ENCODE measurements around the gene GRM3.
"Not testable (repeated sequence)": the region's sequence is repeated elsewhere in the genome, so short reads cannot be mapped to it uniquely, and the experiment has no call there.

GRM3 gene

DNA sequence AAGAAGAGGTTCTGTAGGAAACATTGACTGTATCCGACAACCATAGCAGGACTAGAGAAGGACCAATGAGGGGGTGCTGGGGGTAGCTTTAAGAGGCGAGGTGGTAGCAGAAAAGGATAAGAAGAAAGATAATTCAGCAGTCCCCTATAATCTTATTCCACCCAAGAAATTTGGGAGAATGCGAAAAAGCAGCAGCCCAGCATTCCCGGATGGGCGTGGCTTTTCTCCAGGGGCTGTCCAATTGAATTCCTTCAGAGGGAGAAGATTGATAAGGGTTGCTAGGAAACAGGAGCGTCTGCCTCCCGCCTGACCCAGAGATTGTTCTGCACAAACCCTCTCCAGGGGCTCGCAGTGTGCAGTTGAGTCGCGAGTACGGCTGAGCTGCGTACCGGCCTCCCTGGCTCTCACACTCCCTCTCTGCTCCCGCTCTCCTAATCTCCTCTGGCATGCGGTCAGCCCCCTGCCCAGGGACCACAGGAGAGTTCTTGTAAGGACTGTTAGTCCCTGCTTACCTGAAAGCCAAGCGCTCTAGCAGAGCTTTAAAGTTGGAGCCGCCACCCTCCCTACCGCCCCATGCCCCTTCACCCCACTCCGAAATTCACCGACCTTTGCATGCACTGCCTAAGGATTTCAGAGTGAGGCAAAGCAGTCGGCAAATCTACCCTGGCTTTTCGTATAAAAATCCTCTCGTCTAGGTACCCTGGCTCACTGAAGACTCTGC, at the start of gene GRM3:
TSS of gene GRM3 (plus strand) at position 349 of the 721 bp plus-strand sequence. CDS start 121,237 bp downstream, outside the sequence.
- no peak for DNase-seq

DNA sequence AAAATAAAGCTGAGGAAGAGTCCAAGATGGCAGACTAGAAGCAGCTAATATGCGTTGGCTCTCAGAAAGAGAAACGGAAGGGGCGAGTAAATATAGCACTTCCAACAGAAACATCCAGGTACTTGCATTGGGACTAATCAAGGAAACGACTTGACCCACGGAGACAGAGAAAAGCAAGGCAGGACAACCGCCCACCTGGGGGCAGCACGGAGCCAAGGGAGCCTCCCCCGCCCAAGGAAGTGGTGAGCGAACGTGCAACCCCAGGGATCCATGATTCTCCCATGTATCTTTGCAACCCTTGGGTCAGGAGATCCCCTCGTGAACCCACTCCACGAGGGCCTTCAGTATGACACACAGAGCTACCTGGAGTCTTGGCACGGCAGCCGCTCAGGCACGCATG, 45.4 kb upstream of the GRM3 start:
- DNase-seq: no peak

DNA sequence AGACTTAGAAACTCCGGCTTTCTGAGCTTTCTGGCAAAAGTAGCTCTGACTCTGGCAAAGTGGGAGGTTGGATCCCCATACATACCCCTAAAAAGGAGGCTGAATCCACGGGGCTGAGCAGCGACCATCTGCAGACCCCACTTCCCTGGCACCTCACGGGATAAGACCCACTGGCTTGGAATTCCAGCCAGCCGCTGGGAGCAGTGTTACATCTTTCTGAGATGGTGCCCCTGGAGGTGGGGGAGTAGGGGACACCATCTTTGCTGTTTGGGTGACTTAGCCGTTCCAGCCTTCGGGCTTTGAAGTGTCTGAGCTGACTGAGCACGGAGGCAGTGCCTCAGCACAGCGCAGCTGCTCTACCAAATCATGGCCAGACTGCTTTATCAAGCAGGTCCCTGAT, 45.0 kb upstream of the GRM3 start:
- DNase-seq: no peak

DNA sequence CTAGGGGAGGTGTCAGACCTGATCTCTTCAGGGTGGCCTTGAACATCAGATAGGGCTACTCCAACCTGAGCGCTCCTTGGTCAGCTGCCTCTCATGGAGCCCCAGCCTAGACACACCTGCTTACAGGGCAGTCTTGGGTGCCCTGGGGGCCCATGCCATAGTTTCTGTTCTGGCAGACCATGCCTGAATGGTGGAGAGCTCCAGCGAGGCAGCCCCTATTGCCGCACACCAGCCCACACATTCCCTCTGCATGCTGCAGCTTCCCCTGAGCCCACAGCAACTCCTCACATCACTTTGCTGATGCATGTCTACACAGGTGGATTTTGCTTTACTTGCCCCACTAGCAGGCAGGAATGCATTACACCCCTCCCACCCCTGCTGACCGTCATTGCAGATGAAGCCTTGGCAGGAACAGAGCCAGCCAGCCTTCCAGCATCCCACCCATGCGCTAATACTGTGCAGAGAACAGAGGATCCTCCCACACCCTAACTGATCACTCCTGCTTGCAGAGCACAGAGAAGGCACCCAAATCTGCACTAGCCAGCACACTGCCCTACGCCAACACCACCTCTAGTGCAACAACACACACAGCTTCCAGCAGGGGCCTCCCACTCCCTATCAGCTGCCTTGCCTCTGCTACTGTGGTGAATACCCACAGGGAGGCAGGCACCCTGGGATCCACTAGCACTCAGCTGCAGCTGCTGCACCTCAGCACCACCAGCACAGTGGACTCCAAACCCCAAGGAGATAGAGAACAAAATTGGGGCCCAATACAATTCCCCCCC, 43.0 kb upstream of the GRM3 start:
- no peak for DNase-seq

DNA sequence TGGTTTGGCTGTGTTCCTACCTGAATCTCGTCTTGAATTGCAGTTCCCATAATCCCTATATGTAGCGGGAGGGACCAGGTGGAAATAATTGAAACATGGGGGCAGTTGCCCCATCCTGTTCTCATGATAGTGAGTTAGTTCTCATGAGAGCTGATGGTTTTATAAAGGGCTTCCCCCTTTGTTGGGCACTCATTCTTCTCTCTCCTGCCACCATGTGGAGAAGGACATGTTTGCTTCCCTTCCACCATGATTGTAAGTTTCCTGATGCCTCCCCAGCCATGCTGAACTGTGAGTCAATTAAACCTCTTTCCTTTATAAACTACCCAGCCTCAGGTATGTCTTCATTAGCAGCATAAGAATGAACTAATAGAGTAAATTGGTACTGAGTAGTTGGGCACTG, 28.0 kb upstream of the GRM3 start:
- not testable (repeated sequence) for DNase-seq

DNA sequence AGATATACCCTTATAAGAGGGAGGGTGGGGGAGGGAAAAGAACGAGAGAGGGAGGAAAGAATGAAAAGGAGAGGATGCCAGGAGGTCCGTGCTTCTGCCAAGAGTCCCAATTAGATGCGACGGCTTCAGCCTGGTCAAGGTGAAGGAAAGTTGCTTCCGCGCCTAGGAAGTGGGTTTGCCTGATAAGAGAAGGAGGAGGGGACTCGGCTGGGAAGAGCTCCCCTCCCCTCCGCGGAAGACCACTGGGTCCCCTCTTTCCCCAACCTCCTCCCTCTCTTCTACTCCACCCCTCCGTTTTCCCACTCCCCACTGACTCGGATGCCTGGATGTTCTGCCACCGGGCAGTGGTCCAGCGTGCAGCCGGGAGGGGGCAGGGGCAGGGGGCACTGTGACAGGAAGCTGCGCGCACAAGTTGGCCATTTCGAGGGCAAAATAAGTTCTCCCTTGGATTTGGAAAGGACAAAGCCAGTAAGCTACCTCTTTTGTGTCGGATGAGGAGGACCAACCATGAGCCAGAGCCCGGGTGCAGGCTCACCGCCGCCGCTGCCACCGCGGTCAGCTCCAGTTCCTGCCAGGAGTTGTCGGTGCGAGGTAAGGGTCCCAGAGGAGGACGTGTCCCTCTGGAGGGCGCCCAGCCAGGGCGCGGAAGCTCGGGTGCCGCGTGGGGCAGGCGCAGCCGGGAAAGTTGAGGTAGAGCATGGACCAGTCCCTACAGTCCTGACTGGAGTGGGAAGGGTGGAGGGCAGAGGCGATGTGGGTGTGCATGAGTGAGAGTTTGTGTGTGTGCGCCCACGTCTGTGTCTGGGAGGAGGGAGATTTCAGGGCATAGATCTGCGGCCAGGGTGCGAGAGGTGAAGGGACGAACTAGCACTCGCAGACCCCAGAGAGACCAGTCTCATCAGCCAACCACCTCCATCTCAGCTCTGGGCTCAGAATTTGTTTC, 844 bp downstream of the GRM3 start:
- no peak for DNase-seq

DNA sequence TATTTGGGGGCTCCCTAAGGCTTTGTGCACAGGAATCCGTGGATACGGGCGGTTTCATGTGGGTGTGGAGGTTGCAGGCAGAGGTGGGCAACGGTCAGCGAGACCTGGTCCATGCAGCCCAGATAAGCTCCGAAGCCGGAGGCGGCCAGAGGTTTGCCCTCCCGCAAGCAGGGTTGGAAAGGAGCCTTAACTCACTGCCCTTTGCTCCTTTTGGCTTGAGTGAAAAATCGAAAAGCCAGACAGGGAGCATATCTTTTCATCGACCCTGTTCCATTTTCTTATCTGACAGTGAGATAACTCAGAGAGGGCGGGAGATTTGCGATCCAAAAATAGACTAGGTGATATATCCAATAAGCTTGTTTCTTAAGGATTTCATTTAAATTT, 1.5 kb downstream of the GRM3 start:
- DNase-seq: no peak

DNA sequence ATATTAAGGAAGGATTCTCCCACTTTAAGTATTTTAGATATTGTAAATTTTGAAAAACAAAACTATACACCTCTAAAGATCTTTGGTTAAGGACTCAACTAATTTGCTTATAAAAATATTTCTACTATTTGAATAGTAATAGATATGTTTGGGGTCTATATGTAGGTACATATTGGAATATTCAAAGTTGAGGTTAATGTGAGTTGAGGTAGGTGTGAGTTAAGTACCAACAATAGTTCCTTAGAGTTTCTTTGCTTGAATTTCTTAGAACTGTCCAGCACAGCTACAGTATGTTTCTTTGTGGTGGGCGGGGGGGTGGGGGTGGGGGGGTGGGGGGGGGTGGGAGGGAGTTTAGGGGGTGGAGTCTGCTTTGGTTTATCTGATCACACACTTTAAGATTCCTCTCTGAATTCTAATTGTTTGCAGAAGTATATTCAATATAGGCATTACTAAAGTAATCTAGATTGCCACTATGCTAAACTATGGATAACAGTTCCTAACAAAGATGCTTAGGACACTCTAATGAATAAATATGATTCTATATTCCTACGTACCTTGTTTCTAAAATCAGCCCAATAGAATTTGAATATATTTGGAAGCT, 2.1 kb downstream of the GRM3 start:
- no peak for DNase-seq

DNA sequence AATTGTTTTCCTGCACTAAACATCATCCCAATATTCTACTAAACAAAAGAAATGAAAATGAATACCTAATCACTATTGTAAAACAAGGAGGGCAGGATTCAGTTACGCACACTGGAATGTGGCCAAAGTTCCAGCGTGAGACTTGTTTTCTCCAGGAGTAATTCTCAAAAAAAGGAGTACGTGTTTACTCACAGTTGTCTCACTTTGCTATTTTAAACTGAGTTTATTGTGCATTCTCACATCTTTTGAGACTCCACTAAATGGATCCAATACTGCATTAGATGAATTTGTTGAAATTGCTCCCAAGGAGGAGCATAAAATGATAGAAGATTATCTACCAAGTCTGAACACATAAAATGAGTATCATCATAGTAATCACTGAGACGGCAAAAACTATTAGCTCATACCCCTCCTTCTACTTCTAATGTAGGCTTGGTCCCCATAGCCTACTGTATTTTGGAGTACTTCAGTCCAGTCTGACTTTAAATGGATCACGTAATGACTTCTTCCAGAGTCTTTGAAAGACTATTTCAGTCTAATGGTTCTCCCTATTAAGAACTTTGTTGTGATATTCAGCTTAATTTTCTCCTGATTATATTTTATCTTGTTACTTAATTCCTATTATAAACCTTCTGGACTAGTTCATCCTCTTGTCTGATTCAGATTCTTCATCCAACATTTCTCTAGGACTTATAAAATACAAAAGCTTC, 3.8 kb downstream of the GRM3 start:
- DNase-seq: no peak

DNA sequence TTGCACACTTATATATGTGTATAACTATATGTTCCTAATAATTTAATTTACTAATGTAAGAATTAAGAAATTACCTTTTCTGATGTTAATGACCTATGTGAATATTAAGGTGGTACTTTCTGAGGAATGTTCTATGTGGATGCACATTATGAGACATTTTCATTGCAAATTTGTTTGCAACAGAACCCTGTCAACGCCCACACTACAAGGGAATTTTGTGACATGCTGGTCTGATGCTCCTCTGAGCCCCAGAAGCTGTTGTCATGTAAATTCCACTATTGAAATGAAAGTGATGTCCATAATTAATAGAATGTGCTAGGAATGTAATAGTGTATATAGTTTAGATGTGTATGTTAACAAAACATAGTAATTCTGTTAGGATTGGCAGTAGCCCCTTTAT, 4.5 kb downstream of the GRM3 start:
- DNase-seq: no peak

DNA sequence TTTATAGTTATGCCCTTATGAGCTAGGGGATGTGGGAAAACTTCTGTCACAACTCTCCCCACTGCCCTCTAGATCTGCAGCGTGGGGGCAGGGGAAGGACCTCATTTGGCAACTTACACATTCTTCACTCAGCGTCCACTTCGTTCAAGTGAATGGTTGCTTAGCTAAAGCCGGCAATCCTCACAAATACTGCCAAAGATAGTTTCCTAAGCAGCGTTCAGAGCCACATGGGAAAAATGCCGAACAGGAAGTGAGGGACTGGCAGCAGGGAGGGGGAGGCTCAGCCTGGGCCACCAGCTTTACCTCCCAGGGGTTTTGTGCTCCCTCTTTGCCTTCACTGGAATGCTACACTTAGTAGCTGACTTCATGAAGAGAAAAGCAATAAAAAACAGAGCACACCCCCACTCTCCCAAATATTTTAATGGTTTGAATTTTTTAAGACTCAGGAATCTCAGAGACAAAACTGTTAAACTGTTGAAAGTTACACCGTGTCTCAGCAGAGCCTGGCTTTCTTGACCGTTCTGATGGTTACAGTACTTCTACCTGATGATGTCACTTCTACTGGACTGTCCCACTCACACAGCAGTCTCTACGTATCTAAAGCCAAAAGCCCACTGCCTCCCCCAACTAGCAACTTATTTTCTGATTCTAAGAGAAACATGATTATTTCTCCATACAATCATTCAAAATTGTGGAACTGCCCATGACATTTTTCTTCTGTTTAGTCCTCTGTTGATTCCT, 10.4 kb downstream of the GRM3 start:
- no peak for DNase-seq

DNA sequence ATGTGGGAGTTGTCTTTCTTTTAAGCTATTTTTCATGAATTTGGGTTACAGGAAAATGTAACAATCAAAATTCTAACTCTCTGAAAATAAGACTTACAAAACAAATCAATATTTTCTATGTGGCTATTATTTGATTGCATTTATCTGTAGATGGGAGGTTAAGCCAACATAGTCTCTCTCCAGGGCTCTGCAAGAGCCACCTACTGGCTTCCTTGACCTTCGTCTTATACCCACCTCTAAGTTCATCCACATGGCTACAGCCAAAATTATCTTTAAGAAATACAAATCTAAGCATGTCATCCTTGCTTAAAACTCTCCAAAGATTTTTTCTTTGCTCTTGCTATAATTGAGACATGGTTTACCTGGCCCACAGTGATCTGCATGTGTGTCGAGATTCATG, 14.2 kb downstream of the GRM3 start:
- no peak for DNase-seq

DNA sequence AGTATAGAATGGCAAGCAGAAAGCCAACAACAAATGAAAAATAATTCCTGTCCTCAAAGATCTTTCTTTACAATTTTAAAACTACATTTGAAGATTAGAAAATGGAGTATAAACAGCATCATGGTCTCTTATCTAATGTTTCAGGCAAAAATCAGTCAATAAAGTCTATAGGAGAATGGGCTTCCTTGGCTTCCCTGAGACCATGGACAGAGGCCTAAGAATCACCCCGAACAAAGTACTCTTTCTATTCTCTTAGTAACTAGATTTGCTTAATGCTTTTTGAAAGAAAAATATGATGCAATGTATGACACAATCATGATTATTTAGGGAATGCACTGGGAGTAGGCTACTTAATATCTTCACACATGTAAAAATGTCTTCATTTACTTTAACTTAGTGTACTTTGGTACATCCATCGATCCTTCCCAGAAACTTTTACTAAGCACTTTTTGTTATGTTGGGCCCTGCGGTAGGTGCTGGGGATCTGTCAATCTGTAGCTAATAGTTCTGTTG, 17.3 kb downstream of the GRM3 start:
- DNase-seq: no peak

DNA sequence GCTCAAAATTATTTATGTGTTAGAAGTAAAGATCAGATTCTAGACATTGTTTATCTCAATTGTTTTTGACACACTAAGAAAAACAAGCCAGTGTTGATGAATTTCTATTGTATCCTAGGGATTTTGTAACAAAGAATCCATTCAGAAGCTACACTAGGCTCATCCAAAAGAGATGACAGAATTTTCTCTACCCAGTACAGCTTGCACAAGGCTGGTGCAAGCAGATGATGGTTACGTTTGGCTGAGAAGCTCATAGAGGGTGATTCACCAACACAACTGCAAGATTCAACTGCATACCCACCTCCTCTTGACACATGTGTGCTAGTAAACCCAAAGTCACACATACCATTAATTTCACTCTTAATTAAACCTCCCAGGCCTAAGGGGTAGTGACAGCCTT, 20.8 kb downstream of the GRM3 start:
- DNase-seq: no peak

DNA sequence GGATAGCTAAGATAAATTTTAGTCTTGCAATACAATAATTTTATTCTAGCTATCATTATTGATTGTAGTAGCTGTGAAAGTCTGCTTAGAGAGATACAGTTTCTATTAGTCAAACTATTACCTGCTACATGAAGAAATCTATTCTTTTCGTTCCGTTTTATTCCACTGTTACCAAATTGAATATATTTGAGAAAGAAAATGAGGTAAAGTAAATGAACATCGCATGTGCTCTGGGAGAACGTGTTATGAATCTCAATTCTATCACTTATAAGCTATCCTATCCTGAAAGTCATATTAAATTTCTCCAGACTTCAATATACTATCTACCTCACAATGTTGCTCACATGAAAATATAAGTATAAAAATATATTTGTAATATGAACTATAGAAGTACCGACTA, 21.3 kb downstream of the GRM3 start:
- no peak for DNase-seq

DNA sequence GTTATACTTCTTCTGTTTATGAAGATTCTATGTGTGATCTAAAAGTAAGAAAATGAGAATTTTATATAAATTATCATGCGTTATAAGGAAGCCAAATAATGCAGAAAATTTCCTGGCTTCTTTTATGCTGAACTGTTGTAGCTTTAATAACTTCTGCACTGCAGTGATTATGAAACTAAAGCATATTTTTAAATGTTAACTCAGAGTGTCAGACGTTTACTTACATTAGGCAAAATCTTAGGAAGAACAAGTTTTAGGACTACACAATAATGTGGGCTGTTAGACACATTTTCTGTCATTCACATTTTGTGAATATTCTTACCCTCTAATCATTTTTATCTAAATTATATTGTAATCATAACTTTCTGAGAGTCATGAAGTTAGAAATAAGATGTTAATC, 22.0 kb downstream of the GRM3 start:
- no peak for DNase-seq

DNA sequence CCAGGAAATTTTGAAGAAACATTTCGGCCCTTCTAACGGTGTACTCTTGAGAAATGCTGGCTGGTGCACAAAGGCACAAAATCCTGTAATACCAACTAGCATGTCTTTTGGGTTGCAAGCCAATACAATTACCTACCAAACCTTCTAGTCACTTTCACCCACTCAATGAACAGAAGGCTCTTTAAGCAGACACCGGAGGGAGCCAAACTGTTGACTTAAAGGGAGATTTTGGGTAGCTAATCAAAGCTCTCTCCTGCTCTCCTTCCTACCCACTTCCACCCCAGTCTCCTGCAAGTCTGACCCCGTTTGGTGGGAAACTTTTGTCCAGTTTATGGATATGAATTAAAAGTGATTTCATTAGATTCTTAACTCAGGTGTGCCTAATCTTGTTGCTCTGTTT, 24.0 kb downstream of the GRM3 start:
- DNase-seq: no peak

DNA sequence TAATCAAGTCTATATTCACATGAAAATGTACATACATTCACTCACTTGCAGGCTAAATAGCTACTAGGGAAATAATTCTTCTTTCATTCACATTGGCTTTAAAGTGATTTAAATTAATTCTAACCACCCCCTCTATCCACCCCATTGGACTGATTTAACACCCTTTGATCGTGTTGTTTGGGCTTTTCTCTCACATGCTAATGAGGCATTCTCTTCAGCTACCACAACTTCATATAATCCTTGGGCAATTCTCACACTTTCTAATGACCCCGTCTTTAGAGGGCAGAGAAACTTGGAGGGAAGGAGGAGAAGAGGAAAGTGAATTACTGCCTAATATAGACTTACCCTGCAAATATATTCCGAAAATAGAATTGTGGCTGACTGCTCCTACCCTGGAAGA, 24.6 kb downstream of the GRM3 start:
- no peak for DNase-seq

DNA sequence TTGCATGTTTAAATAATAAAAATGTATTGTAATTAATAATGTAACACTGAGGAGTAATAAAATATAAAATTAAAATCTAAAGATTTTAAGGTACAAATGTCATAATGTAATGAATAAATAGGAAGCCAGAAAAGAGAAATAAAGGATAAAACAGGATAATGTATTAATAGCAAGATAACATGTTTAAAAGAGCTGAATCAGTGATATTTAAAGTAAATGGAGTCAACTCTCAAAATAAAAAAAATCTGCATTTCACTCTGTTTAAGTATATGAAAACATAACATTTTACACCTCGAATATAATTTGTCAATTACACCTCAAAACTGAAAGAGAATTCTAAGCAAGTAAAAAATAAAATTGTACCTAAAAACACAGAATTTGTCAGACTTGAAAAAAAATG, 44.1 kb downstream of the GRM3 start:
- DNase-seq: no peak

DNA sequence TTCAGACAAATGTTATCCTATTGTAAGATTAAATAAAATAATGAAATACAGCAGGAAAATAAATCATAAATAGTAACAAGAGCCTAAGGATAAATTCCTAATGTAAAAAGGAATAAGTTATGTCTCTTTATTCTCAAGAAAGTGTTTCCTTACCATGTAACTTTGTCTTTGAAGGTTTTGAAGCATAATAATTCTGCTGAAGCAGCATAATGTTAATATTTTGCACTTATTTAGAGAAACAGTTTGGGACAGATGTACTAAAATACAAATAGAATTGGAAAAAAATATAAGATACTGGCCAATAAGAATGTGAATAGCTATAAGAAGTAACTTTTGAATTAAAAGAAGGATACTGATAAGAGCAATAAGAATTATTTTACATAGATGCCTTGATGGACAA, 45.7 kb downstream of the GRM3 start:
- DNase-seq: no peak

DNA sequence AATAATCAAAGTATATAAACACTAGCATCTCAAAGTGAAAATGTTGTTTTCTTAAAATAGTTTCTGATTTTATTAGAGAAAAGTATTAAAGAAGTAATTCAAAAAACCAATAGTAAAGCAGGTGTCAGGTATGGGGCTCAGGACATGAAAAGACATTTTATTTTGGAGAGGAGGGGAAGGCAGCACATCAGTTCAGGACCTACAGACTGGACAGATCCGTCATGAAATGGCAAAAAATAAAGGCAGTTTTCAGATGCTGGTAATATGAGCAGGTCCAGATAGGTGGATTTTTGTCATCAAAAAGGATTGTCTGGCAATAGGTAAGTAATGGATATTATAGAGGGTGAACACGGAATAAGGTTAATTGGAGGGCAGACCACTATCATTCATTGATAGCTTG, 49.0 kb downstream of the GRM3 start:
- DNase-seq: no peak

Measured in activated CD4-positive, alpha-beta T cell treated with anti-CD3 and anti-CD28 coated beads, Interleukin-2, amount 50 U/mL, for 1 hour (primary cell).